ENCODE data around the gene VAC14.
A peak's percentile ranks its signal among the peaks of the same experiment; 100 is the strongest.
"Not testable (repeated sequence)": the region's sequence is repeated elsewhere in the genome, so short reads cannot be mapped to it uniquely, and the experiment has no call there.

Gene VAC14

GRCh38 chr16:70659953-70660671 is 140.8 kb downstream of the VAC14 start:
- no peak for DNase-seq

GRCh38 chr16:70659546-70659945 is 141.4 kb downstream of the VAC14 start:
- no peak for DNase-seq

- DNase-seq: no peak
These were observed 142.0 kb downstream of the VAC14 start for GRCh38 chr16:70658921-70659320.

GRCh38 chr16:70657956-70658355 is 143.0 kb downstream of the VAC14 start:
- DNase-seq: peak; percentile 87

GRCh38 chr16:70656712-70657263 is 144.2 kb downstream of the VAC14 start:
- peak; percentile 80 for DNase-seq

DNA sequence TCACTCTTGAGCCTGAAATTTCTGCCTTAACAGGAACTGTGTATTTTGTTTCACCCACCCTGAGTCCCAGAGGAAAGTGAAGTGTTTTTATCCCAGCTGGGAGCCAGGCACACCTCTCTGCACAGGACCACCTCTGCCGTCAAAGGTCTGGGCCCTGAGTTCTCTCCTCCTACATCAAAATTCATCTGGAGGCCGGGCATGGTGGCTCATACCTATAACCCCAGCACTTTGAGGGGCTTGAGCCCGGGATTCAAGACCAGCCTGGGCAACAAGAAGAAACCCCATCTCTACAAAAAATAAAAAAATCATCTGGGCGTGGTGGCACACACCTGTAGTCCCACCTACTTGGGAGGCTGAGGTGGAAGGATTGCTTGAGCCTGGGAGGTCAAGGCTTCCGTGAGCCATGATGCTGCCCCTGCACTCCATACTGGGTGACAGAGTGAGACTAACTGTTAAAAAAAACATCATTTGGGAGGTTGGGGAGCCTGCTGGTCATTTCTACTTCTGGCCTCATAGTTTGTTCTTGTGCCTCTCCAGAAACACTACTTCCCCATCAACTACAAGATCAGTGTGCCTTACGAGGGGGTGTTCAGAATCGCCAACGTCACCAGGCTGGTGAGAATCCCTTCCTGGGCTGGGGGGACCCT is 144.8 kb downstream of the VAC14 start:
- no peak for DNase-seq

- DNase-seq: peak; percentile 90
These were observed 146.9 kb downstream of the VAC14 start for GRCh38 chr16:70653809-70654771.

GRCh38 chr16:70653406-70653805 is 147.6 kb downstream of the VAC14 start:
- DNase-seq: no peak

- no peak for DNase-seq
These were observed 148.6 kb downstream of the VAC14 start for GRCh38 chr16:70652322-70652721.

- no peak for DNase-seq
These were observed 149.4 kb downstream of the VAC14 start for GRCh38 chr16:70651524-70651923.

DNA sequence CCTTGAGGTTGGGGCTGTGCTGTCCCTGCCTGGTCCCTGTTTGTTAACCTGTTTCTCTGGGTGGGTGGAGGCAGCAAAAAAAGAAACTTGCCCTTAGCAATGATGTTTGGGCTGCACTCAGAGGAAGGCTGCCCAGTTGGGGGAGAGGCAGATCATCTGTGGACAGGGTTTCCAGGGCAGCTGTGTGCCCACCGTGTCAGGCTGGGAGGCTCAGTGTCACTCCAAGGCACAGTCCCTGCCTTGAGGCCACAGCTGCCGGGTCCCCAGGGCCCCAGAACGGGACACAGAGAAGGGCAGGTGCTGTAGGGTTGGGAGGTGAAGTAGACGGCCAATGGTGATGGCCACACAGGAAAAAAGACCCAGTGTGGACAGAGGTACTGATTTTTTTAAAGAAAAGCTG is 150.7 kb downstream of the VAC14 start:
- DNase-seq: no peak

DNA sequence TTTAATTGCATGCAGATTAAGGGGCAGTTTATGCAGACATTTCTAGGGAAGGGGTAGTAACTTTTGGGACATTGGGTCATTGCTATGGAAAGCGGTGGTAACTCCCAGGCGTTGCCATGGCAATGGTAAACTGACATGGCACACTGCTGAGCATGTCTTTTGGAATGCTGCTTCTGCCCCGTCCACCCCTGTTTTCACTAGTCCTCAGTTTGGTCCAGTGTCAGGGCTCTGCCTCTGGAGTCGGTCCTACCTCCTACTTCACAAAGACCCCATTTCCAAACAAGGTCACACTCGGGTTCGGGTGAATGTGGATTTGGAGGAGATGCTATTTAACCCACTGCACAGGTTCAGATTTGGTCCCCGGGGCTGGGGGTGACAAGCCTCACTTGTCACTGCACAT is 151.7 kb downstream of the VAC14 start:
- DNase-seq: no peak

- no peak for DNase-seq
These were observed 152.4 kb downstream of the VAC14 start for GRCh38 chr16:70648606-70649005.

GRCh38 chr16:70647441-70648359 is 153.3 kb downstream of the VAC14 start:
- DNase-seq: no peak

DNA sequence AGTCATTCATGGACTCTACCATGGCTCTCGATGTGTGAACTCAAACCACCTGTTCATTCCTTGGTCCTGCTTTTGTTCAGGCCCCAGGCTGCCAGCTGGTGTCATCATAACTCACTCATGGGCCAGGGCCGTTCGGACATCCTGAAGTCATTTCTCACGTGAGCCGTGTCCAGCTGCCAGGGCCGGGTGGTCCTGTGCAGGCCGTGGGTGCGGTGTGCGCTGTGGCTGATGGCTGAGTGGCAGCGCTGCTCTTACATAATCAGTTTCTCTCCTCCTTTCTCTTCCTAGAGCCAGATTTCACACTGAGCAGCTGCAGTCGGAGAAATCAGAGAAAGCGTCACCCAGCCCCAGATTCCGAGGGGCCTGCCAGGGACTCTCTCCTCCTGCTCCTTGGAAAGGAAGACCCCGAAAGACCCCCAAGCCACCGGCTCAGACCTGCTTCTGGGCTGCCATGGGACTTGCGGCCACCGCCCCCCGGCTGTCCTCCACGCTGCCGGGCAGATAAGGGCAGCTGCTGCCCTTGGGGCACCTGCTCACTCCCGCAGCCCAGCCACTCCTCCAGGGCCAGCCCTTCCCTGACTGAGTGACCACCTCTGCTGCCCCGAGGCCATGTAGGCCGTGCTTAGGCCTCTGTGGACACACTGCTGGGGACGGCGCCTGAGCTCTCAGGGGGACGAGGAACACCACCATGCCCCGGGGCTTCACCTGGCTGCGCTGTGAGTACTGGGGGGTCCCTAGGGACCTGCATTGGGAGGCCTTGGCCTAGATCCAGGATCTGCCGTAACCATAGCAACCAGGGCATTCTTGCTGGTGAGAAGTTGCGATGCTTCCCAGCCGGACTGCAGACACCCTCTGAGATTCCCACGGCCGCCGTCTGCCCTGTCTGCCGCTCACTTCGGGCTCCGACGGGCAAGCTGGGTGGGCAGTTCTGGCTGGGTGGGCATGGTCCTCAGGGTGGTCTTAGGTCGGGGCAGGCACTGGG is 154.4 kb downstream of the VAC14 start, which contains the start of gene IL34:
Gene IL34 (plus strand): TSS at position 300 of the 982 bp plus-strand sequence. CDS start 389 bp downstream, at position 689.
- peak; percentile 96 for DNase-seq

DNA sequence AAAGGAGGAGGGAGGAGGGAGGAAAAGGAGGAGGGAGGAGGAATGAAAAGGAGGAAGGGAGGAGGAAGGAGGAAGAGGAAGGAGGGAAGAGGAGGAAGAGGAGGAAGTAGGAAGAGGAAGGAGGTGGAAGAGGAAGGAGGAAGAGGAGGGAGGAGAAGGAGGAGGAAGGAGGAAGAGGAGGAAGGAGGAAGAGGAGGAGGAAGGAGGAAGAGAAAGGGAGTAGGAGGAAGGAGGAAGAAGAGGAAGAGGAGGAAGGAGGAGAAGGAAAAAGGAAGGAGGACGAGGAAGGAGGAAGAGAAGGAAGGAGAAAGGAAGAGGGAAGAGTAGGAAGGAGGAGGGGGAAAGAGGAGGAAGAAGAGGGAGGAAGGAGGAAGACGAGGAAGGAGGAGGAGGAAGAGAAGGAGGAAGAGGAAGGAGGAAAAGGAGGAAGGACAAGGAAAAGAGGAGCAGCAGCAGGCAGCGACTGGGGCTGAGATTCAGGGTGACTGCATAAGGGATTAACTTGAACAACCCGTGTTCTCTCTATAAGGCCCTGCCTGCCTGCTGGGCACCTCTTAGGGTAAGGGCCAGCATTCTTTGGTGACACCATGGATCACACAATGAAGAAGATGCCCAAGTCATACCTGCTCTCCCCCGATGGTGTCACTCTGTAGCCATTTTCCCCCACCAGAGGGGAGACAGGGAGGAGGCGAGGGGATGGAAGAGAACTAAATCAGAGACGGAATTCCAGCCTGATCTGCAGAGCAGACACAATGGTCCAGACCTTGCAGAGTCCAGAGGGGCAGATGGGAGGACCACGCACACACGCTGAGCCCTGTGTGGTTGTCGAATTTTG is 156.0 kb downstream of the VAC14 start:
- DNase-seq: no peak

DNA sequence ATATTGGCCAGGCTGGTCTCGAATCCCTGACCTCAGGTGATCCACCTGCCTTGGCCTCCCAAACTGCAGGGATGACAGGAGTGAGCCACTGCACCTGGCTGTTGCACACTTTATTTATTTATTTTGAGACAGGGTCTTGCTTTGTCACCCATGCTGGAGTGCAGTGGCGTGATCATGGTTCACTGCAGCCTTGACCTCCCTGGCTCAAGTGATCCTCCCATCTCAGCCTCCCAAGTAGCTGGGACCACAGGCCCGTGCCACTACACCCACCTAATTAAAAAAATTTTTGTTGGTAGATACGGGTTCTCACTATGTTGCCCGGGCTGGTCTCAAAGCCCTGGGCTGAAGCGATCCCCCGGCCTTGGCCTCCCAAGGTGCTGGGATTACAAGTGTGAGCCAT is 157.7 kb downstream of the VAC14 start:
- DNase-seq: not testable (repeated sequence)

GRCh38 chr16:70642633-70643032 is 158.3 kb downstream of the VAC14 start:
- DNase-seq: no peak
